ENCODE data around the gene CCDC47. TPM values are rescaled to one million over a fixed set of nuclear protein-coding genes. Genes with fewer than 3 reads are reported as not detected.

Gene CCDC47
- total and polyA plus RNA-seq, 2 donors (not counting 1 experiment from before 2014, with no cell fraction given), result 7.4 to 39.7 TPM

- WGBS (ENCODE audit: insufficient coverage), result under 1% methylated on average over 133 of the region's 133 CpGs
- peak within 1 kb of the TSS; percentile 93 for H3K9ac ChIP-seq (ENCODE audit: low read length)
- H3K9me3 ChIP-seq (ENCODE audit: control extremely low read depth in 1 of 3, control insufficient read depth in 2 of 3, insufficient read depth in 1 of 3, low read length in 2 of 3), result peaks cover 0 to 6% (median 0%) of the 10 kb centered on the region in 3 donors
- peaks cover 67% of the 10 kb centered on the region for H3K79me2 ChIP-seq (ENCODE audit: control insufficient read depth, insufficient read depth, low read length)
- intact Hi-C loops (cut with micrococcal nuclease), result loop anchor here (1.0 to 5.0 kb wide), 7 partner anchors 42 to 807 kb away; partner anchors contain the start of genes CCDC47, CEP95, CYB561 and DDX5
- peak within 1 kb of the TSS; percentile 69 for H2AFZ ChIP-seq (ENCODE audit: insufficient read depth, low read depth, low read length, poor library complexity, severe bottlenecking)
- H3K4me1 Mint-ChIP-seq, result peaks cover 66% of the 10 kb centered on the region
- H4K20me1 ChIP-seq (ENCODE audit: control insufficient read depth, insufficient read depth, low read length, poor library complexity, severe bottlenecking), result peaks cover 59% of the 10 kb centered on the region
- no peaks in the 10 kb centered on the region for H3K27me3 Mint-ChIP-seq
- peak within 1 kb of the TSS; percentile 94 for H3K4me3 Mint-ChIP-seq
- POLR2A ChIA-PET, result interaction anchor here (1.0 to 10.6 kb wide), 6 partner anchors 11 to 143 kb away, joined by 6 to 113 read pairs (median 33); partner anchors contain the start of genes CCDC47, DDX42, FTSJ3 and MAP3K3
- DNase-seq, result peak; percentile 90
- H3K27me3 ChIP-seq (replicated peaks in 1 of 4; ENCODE audit: control extremely low read depth in 1 of 4, control insufficient read depth in 3 of 4, insufficient read depth in 4 of 4, low read length in 3 of 4), result no peaks in the 10 kb centered on the region
- TF ChIP-seq, protein P1, sequence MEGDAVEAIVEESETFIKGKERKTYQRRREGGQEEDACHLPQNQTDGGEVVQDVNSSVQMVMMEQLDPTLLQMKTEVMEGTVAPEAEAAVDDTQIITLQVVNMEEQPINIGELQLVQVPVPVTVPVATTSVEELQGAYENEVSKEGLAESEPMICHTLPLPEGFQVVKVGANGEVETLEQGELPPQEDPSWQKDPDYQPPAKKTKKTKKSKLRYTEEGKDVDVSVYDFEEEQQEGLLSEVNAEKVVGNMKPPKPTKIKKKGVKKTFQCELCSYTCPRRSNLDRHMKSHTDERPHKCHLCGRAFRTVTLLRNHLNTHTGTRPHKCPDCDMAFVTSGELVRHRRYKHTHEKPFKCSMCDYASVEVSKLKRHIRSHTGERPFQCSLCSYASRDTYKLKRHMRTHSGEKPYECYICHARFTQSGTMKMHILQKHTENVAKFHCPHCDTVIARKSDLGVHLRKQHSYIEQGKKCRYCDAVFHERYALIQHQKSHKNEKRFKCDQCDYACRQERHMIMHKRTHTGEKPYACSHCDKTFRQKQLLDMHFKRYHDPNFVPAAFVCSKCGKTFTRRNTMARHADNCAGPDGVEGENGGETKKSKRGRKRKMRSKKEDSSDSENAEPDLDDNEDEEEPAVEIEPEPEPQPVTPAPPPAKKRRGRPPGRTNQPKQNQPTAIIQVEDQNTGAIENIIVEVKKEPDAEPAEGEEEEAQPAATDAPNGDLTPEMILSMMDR (IDR thresholded peaks at IDR 0.05), result no peak
- TF ChIP-seq EZH2 (IDR thresholded peaks at IDR 0.05; ENCODE audit: borderline replicate concordance, insufficient read depth, low read depth, low read length, poor library complexity, severe bottlenecking), result no peak
- peak within 1 kb of the TSS; percentile 99 for H3K27ac Mint-ChIP-seq
- peak within 1 kb of the TSS; percentile 99 for H3K4me2 ChIP-seq (replicated peaks; ENCODE audit: low read depth, low read length, poor library complexity, severe bottlenecking)
- H3K36me3 ChIP-seq (replicated peaks in 1 of 2; ENCODE audit: control extremely low read depth in 1 of 2, control insufficient read depth in 1 of 2, extremely low read depth in 1 of 2, insufficient read depth in 2 of 2, low read length in 1 of 2), result peaks cover 0 to 48% of the 10 kb centered on the region in 2 experiments
- peak; percentile 28 for ATAC-seq (ENCODE audit: low read depth)
- CTCF ChIA-PET, result interaction anchor here (1.7 to 4.0 kb wide), 3 partner anchors 10 to 42 kb away, joined by 3 to 26 read pairs (median 20); partner anchors contain the start of gene STRADA
- H3K4me3 ChIP-seq (ENCODE audit: control extremely low read depth in 1 of 5, extremely low read depth in 1 of 5, insufficient read depth in 1 of 5, low read depth in 2 of 5, low read length in 4 of 5), result peak within 1 kb of the TSS; percentile 70 to 100 (median 96)
- peak within 1 kb of the TSS; percentile 82 to 95 for H3K27ac ChIP-seq (ENCODE audit: low read length in 2 of 2)
- H3K4me1 ChIP-seq (ENCODE audit: control insufficient read depth in 2 of 2, insufficient read depth in 2 of 2, low read length in 2 of 2), result peaks cover 61 to 67% of the 10 kb centered on the region in 2 donors
- H3K9me3 Mint-ChIP-seq (ENCODE audit: insufficient read depth), result no peaks in the 10 kb centered on the region
Observed at GRCh38 chr17:63699638-63700527, 73.5 kb downstream of the CCDC47 start, which contains the start of gene LIMD2. TSS of gene LIMD2 (minus strand) at chr17:63700125. CDS start at chr17:63699298, 827 bp downstream.

Measured in B cell (primary cell).